ENCODE measurements around the gene SEZ6L.

DNA sequence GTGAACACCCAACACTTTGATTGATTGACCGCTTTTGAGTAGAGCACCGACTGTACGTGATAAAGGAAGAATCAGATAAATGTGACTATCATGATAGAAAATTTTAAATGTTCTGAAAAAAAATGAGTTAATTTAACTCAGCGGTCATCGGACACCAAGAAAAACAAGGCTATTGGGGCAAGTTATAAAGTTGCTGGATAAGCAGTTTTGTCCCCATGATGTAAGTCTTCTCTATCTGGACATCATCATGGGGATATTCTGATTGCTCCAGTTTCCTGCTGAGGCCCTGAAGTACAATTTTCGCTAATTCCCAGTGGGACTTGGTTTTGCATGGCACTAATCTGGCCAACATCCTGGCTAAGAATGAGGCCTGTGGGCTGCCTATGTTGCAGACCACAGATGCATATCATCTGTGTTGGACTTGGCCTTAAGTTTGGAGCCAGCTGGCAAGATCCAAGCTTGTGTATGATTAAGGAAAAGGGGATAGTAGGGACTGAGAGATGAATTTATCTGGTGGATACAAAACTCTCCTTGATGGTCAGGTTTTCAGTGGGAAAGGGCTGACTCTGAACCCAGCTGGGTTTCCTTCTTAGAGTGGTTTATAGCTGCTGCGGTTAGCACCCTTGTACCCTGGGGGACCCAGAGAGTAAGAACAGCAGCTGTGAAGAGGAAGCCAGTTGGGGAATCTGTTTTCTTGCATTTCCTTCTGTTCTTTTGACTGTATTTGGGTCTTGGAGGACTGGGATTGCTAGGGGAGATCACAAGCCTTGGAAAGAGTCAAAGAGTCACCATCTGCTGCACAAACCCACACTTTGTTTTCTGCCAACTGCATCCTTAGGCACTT, 118.3 kb downstream of the SEZ6L start:
- TF ChIP-seq, protein P1, sequence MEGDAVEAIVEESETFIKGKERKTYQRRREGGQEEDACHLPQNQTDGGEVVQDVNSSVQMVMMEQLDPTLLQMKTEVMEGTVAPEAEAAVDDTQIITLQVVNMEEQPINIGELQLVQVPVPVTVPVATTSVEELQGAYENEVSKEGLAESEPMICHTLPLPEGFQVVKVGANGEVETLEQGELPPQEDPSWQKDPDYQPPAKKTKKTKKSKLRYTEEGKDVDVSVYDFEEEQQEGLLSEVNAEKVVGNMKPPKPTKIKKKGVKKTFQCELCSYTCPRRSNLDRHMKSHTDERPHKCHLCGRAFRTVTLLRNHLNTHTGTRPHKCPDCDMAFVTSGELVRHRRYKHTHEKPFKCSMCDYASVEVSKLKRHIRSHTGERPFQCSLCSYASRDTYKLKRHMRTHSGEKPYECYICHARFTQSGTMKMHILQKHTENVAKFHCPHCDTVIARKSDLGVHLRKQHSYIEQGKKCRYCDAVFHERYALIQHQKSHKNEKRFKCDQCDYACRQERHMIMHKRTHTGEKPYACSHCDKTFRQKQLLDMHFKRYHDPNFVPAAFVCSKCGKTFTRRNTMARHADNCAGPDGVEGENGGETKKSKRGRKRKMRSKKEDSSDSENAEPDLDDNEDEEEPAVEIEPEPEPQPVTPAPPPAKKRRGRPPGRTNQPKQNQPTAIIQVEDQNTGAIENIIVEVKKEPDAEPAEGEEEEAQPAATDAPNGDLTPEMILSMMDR (IDR thresholded peaks at IDR 0.05; ENCODE audit: insufficient read depth, low read depth, low read length) = no peak
- no peak for TF ChIP-seq EZH2 (IDR thresholded peaks at IDR 0.05; ENCODE audit: insufficient read depth, low read length)
